Endothelial cell of umbilical vein (primary cell): Measurements from ENCODE around the gene ABCA1. TPM values are rescaled to one million over a fixed set of nuclear protein-coding genes. Genes with fewer than 3 reads are reported as not detected.

Experiments used
- BruUV-seq: library from RNA; stranded (reverse); fragments of 400-500 nt; replicated peaks from 2 replicates; lab custom pipeline; 2021; lab: Mats Ljungman, UMichigan
- CTCF ChIA-PET: fragments of 300-600, 350-600 bp; sonication (Branson Sonifier 250); formaldehyde crosslinking; loops from one replicate; lab custom pipeline; 2021; ENCODE audit warnings: antibody characterized with exemption, inconsistent platforms; lab: Charles Lee
- POLR2A ChIA-PET: fragments of 300-600, 350-600 bp; sonication (Branson Sonifier 250); formaldehyde crosslinking; loops from one replicate; lab custom pipeline; 2021; ENCODE audit warnings: antibody characterized with exemption, inconsistent platforms; lab: Charles Lee
- DNase-seq: peaks from one replicate; pipeline ENCODE4 v3.0.0-alpha.2; 2011; ENCODE audit warnings: low read depth, low spot score
- FAIRE-seq: peaks from 2 replicates; lab custom pipeline; 2011; peaks lifted over from hg19 to GRCh38; lab: Jason Lieb, UNC
- H2AFZ ChIP-seq: 2 replicates; pipeline ENCODE4 v1.6.0; 2012; ENCODE audit warnings: low read depth, low read length, control low read depth, inconsistent platforms
- H3K27ac ChIP-seq: 2 replicates; pipeline ENCODE4 v1.5.1; 2011; ENCODE audit warnings: low read depth, mild to moderate bottlenecking, control low read depth, low read length, moderate library complexity; ENCODE audit not compliant: insufficient read depth
- H3K27me3 ChIP-seq, 2 experiments: 2 replicates each; pipeline versions ENCODE4 v1.6.0 to v1.6.1; 2011; ENCODE audit warnings: low read length in 2 of 2, mixed read lengths in 1 of 2; ENCODE audit not compliant: control insufficient read depth in 2 of 2, insufficient read depth in 2 of 2
- H3K36me3 ChIP-seq, 2 experiments: 2 replicates in 1 of 2; 3 replicates in 1 of 2; pipeline ENCODE4 v1.5.1; 2011; ENCODE audit warnings: low read length in 2 of 2, mild to moderate bottlenecking in 1 of 2, moderate library complexity in 1 of 2; ENCODE audit not compliant: control insufficient read depth in 2 of 2, insufficient read depth in 2 of 2; ENCODE audit errors: extremely low read depth in 1 of 2
- H3K4me1 ChIP-seq: 3 replicates; pipeline ENCODE4 v1.5.1; 2011; ENCODE audit warnings: mild to moderate bottlenecking, low read length; ENCODE audit not compliant: control insufficient read depth, insufficient read depth; ENCODE audit errors: extremely low read depth
- H3K4me2 ChIP-seq: 2 replicates; pipeline ENCODE4 v1.6.1; 2011; ENCODE audit warnings: low read length, control low read depth, mixed read lengths; ENCODE audit not compliant: insufficient read depth
- H3K4me3 ChIP-seq, 3 experiments: fragments of 200-600 bp in 1 of 3; sonication (generic), shearing (Covaris generic) in 1 of 3; replicated peaks in 1 of 3; 2 replicates each; pipeline ENCODE4 v1.5.1; 2011 to 2016; ENCODE audit warnings: control low read depth in 3 of 3, low read length in 3 of 3, mild to moderate bottlenecking in 2 of 3, inconsistent platforms in 1 of 3, low read depth in 1 of 3, moderate library complexity in 1 of 3; ENCODE audit not compliant: insufficient read depth in 1 of 3
- H3K79me2 ChIP-seq: 2 replicates; pipeline ENCODE4 v1.6.0; 2012; ENCODE audit warnings: low read length, inconsistent platforms; ENCODE audit not compliant: control insufficient read depth, insufficient read depth
- H3K9ac ChIP-seq: replicated peaks from 2 replicates; pipeline ENCODE3; 2011; ENCODE audit warnings: low read length, control low read depth; ENCODE audit not compliant: insufficient read depth; ENCODE audit errors: extremely low read depth
- H3K9me1 ChIP-seq: replicated peaks from 3 replicates; pipeline ENCODE4 v1.6.0; 2011; ENCODE audit warnings: mild to moderate bottlenecking, low read length; ENCODE audit not compliant: control insufficient read depth, insufficient read depth; ENCODE audit errors: extremely low read depth
- H3K9me3 ChIP-seq: replicated peaks from 2 replicates; pipeline ENCODE4 v1.5.1; 2012; ENCODE audit warnings: low read length, inconsistent platforms; ENCODE audit not compliant: control insufficient read depth, insufficient read depth
- H4K20me1 ChIP-seq: replicated peaks from 2 replicates; pipeline ENCODE3; 2011; ENCODE audit warnings: mild to moderate bottlenecking, low read length; ENCODE audit not compliant: control insufficient read depth, insufficient read depth; ENCODE audit errors: extremely low read depth
- EZH2 ChIP-seq: IDR thresholded peaks from 2 replicates; pipeline ENCODE4 v1.6.1; 2012; ENCODE audit warnings: borderline replicate concordance, low read depth, mild to moderate bottlenecking, moderate library complexity, low read length, inconsistent platforms; ENCODE audit not compliant: severe bottlenecking
- FOS ChIP-seq: IDR thresholded peaks from 2 replicates; pipeline ENCODE4 v1.6.1; 2011; ENCODE audit warnings: mild to moderate bottlenecking, low read length, moderate library complexity, borderline replicate concordance; ENCODE audit not compliant: insufficient read depth
- GATA2 ChIP-seq: IDR thresholded peaks from 2 replicates; pipeline ENCODE4 v1.7.0; 2011; ENCODE audit warnings: low read depth, mild to moderate bottlenecking, moderate library complexity, mixed read lengths, low read length; ENCODE audit not compliant: insufficient read length, insufficient read depth
- JUN ChIP-seq: IDR thresholded peaks from 2 replicates; pipeline ENCODE4 v1.6.1; 2011; ENCODE audit warnings: borderline replicate concordance, low read depth; ENCODE audit not compliant: insufficient read length, insufficient read depth
- MAX ChIP-seq: IDR thresholded peaks from 2 replicates; pipeline ENCODE4 v1.6.1; 2011; ENCODE audit not compliant: insufficient read depth, insufficient read length
- MYC ChIP-seq: IDR thresholded peaks from one replicate; pipeline ENCODE4 v1.6.1; 2011; ENCODE audit warnings: mild to moderate bottlenecking, low read depth, low read length
- POLR2A ChIP-seq: IDR thresholded peaks from 2 replicates; pipeline ENCODE4 v1.6.1; 2012; ENCODE audit warnings: low read depth, mild to moderate bottlenecking, control low read depth, low read length
- POLR2AphosphoS5 ChIP-seq: IDR thresholded peaks from 2 replicates; pipeline ENCODE4 v1.6.1; 2012; ENCODE audit warnings: low read depth, mild to moderate bottlenecking, control low read depth, low read length, moderate library complexity; ENCODE audit not compliant: insufficient read depth
- dilution Hi-C: fragments of 300-500 bp; cut with MboI; formaldehyde crosslinking; loops from one replicate; pipeline ENCODE4 v1.15.0; 2019; ENCODE audit warnings: low sequenced_read_pairs; ENCODE audit not compliant: extremely low pct_ligation_motif_present
- intact Hi-C: fragments of 100-400 bp; cut with micrococcal nuclease; formaldehyde crosslinking; loops from one replicate; pipeline ENCODE4 v1.10.0; 2022
- polyA plus RNA-seq, 4 experiments: library from polyadenylated mRNA; depleted of rRNA in 3 of 4; stranded (reverse) in 3 of 4; unstranded in 1 of 4; fragments of >200 nt; gene quantifications; 2 replicates each; pipeline versions ENCODE4 v1.2.1 to v1.2.3, GENCODE V29; 2011 to 2012; ENCODE audit warnings: missing spikeins in 1 of 4
- total RNA-seq: library from RNA; stranded (reverse); gene quantifications from 2 replicates; pipeline ENCODE4 v1.2.3, GENCODE V29; 2021
- TF ChIP-seq, protein P1 (sequence below), 2 donors: IDR thresholded peaks; 1 replicate in 1 of 2; 2 replicates in 1 of 2; pipeline ENCODE4 v1.5.1; 2011; ENCODE audit warnings: low read length in 2 of 2, mild to moderate bottlenecking in 2 of 2, moderate library complexity in 2 of 2, control low read depth in 1 of 2, inconsistent platforms in 1 of 2, low read depth in 1 of 2; ENCODE audit not compliant: insufficient read depth in 1 of 2; ENCODE audit errors: extremely low read depth in 1 of 2

Gene ABCA1
- total and polyA plus RNA-seq, 2 donors (not counting 3 experiments of a cell fraction or from before 2014, with no cell fraction given), result 2.4 to 9.8 TPM

- BruUV-seq, result no TSS peak
- Histone ChIP-seq H3K36me3 (no peaks in the 10 kb centered on the region), H2AFZ (no peak overlapping the region), H3K9me3 (no peaks in the 10 kb centered on the region), H3K27ac (no peak overlapping the region), H3K9me1 (no peaks in the 10 kb centered on the region), H3K79me2 (no peaks in the 10 kb centered on the region), H3K4me1 (no peaks in the 10 kb centered on the region), H3K27me3 (no peaks in the 10 kb centered on the region), H3K4me2 (no peak overlapping the region), H4K20me1 (no peaks in the 10 kb centered on the region), H3K9ac (no peak overlapping the region), H3K4me3 (no peak overlapping the region)
- FAIRE-seq (no peak), DNase-seq (no peak)
- intact Hi-C loops (no loop called here), dilution Hi-C loops (no loop called here)
- ChIA-PET POLR2A (no interaction called here), CTCF (interaction anchor here (1.6 kb wide), 1 partner anchor 26 kb away, joined by 6 read pairs; no protein-coding TSS in a partner anchor)
- TF ChIP-seq MYC, result no peak
- no peak for TF ChIP-seq POLR2A
- no peak for TF ChIP-seq JUN
- no peak for TF ChIP-seq FOS
- TF ChIP-seq GATA2, result no peak
- no peak for TF ChIP-seq MAX
- TF ChIP-seq, protein P1, sequence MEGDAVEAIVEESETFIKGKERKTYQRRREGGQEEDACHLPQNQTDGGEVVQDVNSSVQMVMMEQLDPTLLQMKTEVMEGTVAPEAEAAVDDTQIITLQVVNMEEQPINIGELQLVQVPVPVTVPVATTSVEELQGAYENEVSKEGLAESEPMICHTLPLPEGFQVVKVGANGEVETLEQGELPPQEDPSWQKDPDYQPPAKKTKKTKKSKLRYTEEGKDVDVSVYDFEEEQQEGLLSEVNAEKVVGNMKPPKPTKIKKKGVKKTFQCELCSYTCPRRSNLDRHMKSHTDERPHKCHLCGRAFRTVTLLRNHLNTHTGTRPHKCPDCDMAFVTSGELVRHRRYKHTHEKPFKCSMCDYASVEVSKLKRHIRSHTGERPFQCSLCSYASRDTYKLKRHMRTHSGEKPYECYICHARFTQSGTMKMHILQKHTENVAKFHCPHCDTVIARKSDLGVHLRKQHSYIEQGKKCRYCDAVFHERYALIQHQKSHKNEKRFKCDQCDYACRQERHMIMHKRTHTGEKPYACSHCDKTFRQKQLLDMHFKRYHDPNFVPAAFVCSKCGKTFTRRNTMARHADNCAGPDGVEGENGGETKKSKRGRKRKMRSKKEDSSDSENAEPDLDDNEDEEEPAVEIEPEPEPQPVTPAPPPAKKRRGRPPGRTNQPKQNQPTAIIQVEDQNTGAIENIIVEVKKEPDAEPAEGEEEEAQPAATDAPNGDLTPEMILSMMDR (IDR thresholded peaks at IDR 0.05; ENCODE audit: extremely low read depth in 1 of 2, insufficient read depth in 1 of 2, low read depth in 1 of 2, low read length in 2 of 2), result no peak
- TF ChIP-seq POLR2AphosphoS5, result no peak
- TF ChIP-seq EZH2, result no peak
These were observed 85.3 kb downstream of the ABCA1 start for GRCh38 chr9:104842698-104843097.
